ENCODE data around the gene AMOTL1. TPM values are rescaled to one million over a fixed set of nuclear protein-coding genes. Genes with fewer than 3 reads are reported as not detected.

Gene AMOTL1
- total and polyA plus RNA-seq, 2 of the 8 experiments (the other 6 are each of a cell fraction or from before 2014, with no cell fraction given), result 9.0 to 27.6 TPM

DNA sequence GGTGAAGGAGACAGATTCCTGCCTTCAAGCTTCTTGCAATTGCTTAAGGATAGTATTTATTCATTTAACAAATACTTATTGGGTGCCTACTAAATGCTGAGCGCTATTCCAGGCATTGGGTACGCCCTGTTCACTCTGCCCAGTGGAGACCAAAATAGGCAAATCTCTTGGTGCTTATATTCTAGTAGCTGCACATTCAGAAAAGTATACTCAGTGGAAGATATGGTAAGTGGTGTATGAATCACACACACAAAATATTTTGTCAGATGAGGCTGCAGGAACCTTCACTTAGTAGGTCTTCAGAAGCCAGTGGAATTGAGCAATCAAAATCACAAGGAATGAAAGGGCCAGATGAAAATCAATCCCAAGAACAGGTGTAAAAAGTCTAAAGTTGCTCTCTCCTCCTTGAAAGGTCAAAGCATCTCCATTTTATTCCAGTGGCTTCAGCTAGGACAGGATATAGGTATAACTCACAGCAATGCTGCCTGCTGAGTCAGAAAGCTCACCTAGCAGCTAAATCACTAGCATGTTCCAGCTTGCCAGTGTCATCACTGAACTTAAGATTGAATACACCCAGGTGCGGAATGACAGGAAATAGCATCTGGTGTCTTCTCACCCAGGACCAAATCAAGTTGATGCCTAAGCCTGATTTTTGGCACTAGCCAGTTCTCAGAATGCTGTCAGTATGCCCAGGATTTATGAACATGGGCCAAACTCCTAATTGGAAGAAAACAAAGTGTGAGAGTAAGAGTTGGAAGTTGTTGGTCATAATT lies 83.9 kb downstream of the AMOTL1 start:
- H3K27me3 ChIP-seq (replicated peaks in 1 of 4; ENCODE audit: control insufficient read depth in 3 of 4, extremely low read depth in 1 of 4, insufficient read depth in 3 of 4, low read length in 3 of 4), result no peaks in the 10 kb centered on the region
- H2BK120ac ChIP-seq (replicated peaks; ENCODE audit: low read depth, low read length), result no peak overlapping the region
- no peak overlapping the region for H3K4ac ChIP-seq (replicated peaks; ENCODE audit: insufficient read length, low read depth, low read length)
- H3K9ac ChIP-seq (replicated peaks in 1 of 4; ENCODE audit: extremely low read depth in 1 of 4, low read depth in 3 of 4, low read length in 3 of 4), result no peak overlapping the region
- ChIA-PET POLR2A (ENCODE audit: partially characterized antibody) (no interaction called here), CTCF (ENCODE audit: partially characterized antibody) (interaction anchor here (1.1 kb wide), 1 partner anchor 123 kb away, joined by 4 read pairs; no protein-coding TSS in a partner anchor)
- H3K14ac ChIP-seq (ENCODE audit: insufficient read length), result no peak overlapping the region
- H2BK20ac ChIP-seq (ENCODE audit: low read length), result no peak overlapping the region
- peaks cover 0 to 3% of the 10 kb centered on the region in 2 experiments for H4K20me1 ChIP-seq (replicated peaks in 1 of 2; ENCODE audit: control insufficient read depth in 1 of 2, insufficient read depth in 2 of 2, low read length in 2 of 2)
- FAIRE-seq (no peak), DNase-seq (ENCODE audit: low read depth in 1 of 2, low spot score in 2 of 2) (no peak)
- no peak overlapping the region for H3K4me3 ChIP-seq (ENCODE audit: extremely low read depth in 1 of 4, insufficient read depth in 2 of 4, low read depth in 3 of 4, low read length in 4 of 4)
- no peaks in the 10 kb centered on the region for H3K79me1 ChIP-seq (ENCODE audit: low read depth, low read length)
- 92% methylated on average over 3 of the region's 3 CpGs; no CpG with 5 or more reads in 1 of the 2 experiments for WGBS, 2 experiments (ENCODE audit: extremely low coverage in 1 of 2, insufficient coverage in 1 of 2, insufficient read length in 1 of 2, insufficient replicate concordance in 2 of 2, low coverage in 1 of 2, low lambda C conversion rate in 2 of 2, missing lambda C conversion rate in 1 of 2)
- no peak overlapping the region for H3K4me2 ChIP-seq (ENCODE audit: insufficient read depth in 1 of 2, low read depth in 2 of 2, low read length in 2 of 2)
- H3K9me3 ChIP-seq (ENCODE audit: insufficient read depth in 2 of 2, low read depth in 1 of 2, low read length in 1 of 2), result no peaks in the 10 kb centered on the region
- H3K18ac ChIP-seq (ENCODE audit: extremely low read depth, low read length), result no peak overlapping the region
- H3K36me3 ChIP-seq (ENCODE audit: control insufficient read depth in 2 of 4, insufficient read depth in 4 of 4, low read length in 3 of 4), result peaks cover 6 to 36% (median 11%) of the 10 kb centered on the region in 4 experiments; a peak in 4 of 8 replicates
- no peak overlapping the region for H2BK5ac ChIP-seq (ENCODE audit: low read depth, low read length)
- no peak overlapping the region for H3K23ac ChIP-seq (ENCODE audit: insufficient read length)
- H2BK12ac ChIP-seq (ENCODE audit: low read depth, low read length), result no peak overlapping the region
- no peak overlapping the region for H2AFZ ChIP-seq (ENCODE audit: low read length)
- H3K27ac ChIP-seq (ENCODE audit: low read depth, low read length), result no peak overlapping the region
- no peak overlapping the region for H4K5ac ChIP-seq (ENCODE audit: insufficient read length, low read depth, low read length)
- H2AK5ac ChIP-seq (ENCODE audit: low read depth, low read length), result no peak overlapping the region
- H3K4me1 ChIP-seq (replicated peaks in 1 of 4; ENCODE audit: control insufficient read depth in 3 of 4, insufficient read depth in 4 of 4, low read length in 3 of 4), result no peaks in the 10 kb centered on the region
- no peak overlapping the region for H4K91ac ChIP-seq (replicated peaks; ENCODE audit: insufficient read length, low read length)
- no peak overlapping the region for H3K56ac ChIP-seq (replicated peaks; ENCODE audit: insufficient read length, low read depth, low read length)
- no peaks in the 10 kb centered on the region for H3K79me2 ChIP-seq (ENCODE audit: control insufficient read depth in 1 of 2, insufficient read depth in 2 of 2, low read length in 2 of 2)
- no peak overlapping the region for H2BK15ac ChIP-seq (ENCODE audit: low read length)
- H3K23me2 ChIP-seq (ENCODE audit: low read depth, low read length), result no peaks in the 10 kb centered on the region
- no peak overlapping the region for H4K8ac ChIP-seq (ENCODE audit: extremely low read depth, insufficient read depth, low read length)
- TF ChIP-seq, protein P1, sequence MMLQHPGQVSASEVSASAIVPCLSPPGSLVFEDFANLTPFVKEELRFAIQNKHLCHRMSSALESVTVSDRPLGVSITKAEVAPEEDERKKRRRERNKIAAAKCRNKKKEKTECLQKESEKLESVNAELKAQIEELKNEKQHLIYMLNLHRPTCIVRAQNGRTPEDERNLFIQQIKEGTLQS (IDR thresholded peaks at IDR 0.05; ENCODE audit: insufficient read depth, low read depth, low read length), result no peak
- TF ChIP-seq NANOG (IDR thresholded peaks at IDR 0.05; ENCODE audit: insufficient read depth, low read depth, low read length, poor library complexity, severe bottlenecking), result no peak
- TF ChIP-seq EP300 (IDR thresholded peaks at IDR 0.05; ENCODE audit: borderline replicate concordance in 1 of 2, low read depth in 2 of 2, low read length in 2 of 2), result no peak
- TF ChIP-seq HDAC6 (IDR thresholded peaks at IDR 0.05; ENCODE audit: low read depth, low read length), result no peak
- no peak for TF ChIP-seq FOSL1 (IDR thresholded peaks at IDR 0.05; ENCODE audit: insufficient read depth, low read depth, low read length)
- TF ChIP-seq, protein P2, sequence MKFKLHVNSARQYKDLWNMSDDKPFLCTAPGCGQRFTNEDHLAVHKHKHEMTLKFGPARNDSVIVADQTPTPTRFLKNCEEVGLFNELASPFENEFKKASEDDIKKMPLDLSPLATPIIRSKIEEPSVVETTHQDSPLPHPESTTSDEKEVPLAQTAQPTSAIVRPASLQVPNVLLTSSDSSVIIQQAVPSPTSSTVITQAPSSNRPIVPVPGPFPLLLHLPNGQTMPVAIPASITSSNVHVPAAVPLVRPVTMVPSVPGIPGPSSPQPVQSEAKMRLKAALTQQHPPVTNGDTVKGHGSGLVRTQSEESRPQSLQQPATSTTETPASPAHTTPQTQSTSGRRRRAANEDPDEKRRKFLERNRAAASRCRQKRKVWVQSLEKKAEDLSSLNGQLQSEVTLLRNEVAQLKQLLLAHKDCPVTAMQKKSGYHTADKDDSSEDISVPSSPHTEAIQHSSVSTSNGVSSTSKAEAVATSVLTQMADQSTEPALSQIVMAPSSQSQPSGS (IDR thresholded peaks at IDR 0.05; ENCODE audit: low read length), result no peak
- no peak for TF ChIP-seq CREB1 (IDR thresholded peaks at IDR 0.05)
- TF ChIP-seq TAF1 (IDR thresholded peaks at IDR 0.05; ENCODE audit: low read depth, low read length), result no peak
- no peak for TF ChIP-seq BRCA1 (IDR thresholded peaks at IDR 0.05; ENCODE audit: low read depth, low read length)
- no peak for TF ChIP-seq SIN3A (conservative IDR thresholded peaks at IDR 0.05 in 1 of 2, IDR thresholded peaks at IDR 0.05 in 1 of 2; ENCODE audit: low read depth in 1 of 2, low read length in 2 of 2)
